DOHH2 (cell line): ENCODE data around the gene MCAT.

Experiments used
- CTCF ChIP-seq: fragments of 200-600 bp; sonication (generic); IDR thresholded peaks from one replicate; pipeline ENCODE4 v1.5.1; 2014; ENCODE audit warnings: antibody characterized with exemption, mild to moderate bottlenecking, low read depth, low read length; ENCODE audit not compliant: poor library complexity, severe bottlenecking
- EZH2phosphoT487 ChIP-seq: fragments of 200-600 bp; sonication (generic); IDR thresholded peaks from 2 replicates; pipeline ENCODE4 v1.6.1; 2017; ENCODE audit warnings: borderline replicate concordance, mild to moderate bottlenecking, antibody characterized with exemption, low read length, moderate library complexity, mixed read lengths

GRCh38 chr22:43159484-43160178, 16.4 kb upstream of the MCAT start:
- TF ChIP-seq CTCF (peak; percentile 47), EZH2phosphoT487 (no peak)
